HG02884 (cell line): ENCODE measurements around the gene ASB13.

Experiments used
- ATAC-seq: cut with Tn5 transposase; IDR thresholded peaks from one replicate; pipeline ENCODE4 v1.9.1; 2021; ENCODE audit warnings: mild to moderate bottlenecking, moderate library complexity; ENCODE audit not compliant: unreplicated experiment

The ASB13 gene

GRCh38 chr10:5666008-5666840 is at the start of gene ASB13:
TSS of gene ASB13 (minus strand) at chr10:5666595. CDS start at chr10:5666551, 44 bp downstream.
- peak; percentile 72 for ATAC-seq

GRCh38 chr10:5711642-5712041 is 45.2 kb upstream of the ASB13 start:
- no peak for ATAC-seq

GRCh38 chr10:5710859-5711258 is 44.5 kb upstream of the ASB13 start:
- ATAC-seq, result no peak

- no peak for ATAC-seq
Observed at GRCh38 chr10:5709865-5710264, 43.5 kb upstream of the ASB13 start.

- ATAC-seq, result no peak
Observed at GRCh38 chr10:5708356-5708755, 42.0 kb upstream of the ASB13 start.

GRCh38 chr10:5698062-5698461 is 31.7 kb upstream of the ASB13 start:
- ATAC-seq, result no peak

- no peak for ATAC-seq
Observed at GRCh38 chr10:5697342-5697741, 30.9 kb upstream of the ASB13 start.

GRCh38 chr10:5694573-5694972 is 28.2 kb upstream of the ASB13 start:
- ATAC-seq, result no peak

- peak; percentile 82 for ATAC-seq
Observed at GRCh38 chr10:5692461-5693358, 26.3 kb upstream of the ASB13 start.

- ATAC-seq, result no peak
Observed at GRCh38 chr10:5691786-5692185, 25.4 kb upstream of the ASB13 start.

- no peak for ATAC-seq
Observed at GRCh38 chr10:5688587-5688986, 22.2 kb upstream of the ASB13 start.

- ATAC-seq, result no peak
Observed at GRCh38 chr10:5685764-5686240, 19.4 kb upstream of the ASB13 start.

- peak; percentile 44 for ATAC-seq
Observed at GRCh38 chr10:5684971-5685763, 18.8 kb upstream of the ASB13 start.

- peak; percentile 61 for ATAC-seq
Observed at GRCh38 chr10:5684318-5684970, 18.0 kb upstream of the ASB13 start, which contains the start of gene TASOR2. TSS of gene TASOR2 (plus strand) at chr10:5684838. CDS start at chr10:5720643, 35,805 bp downstream.

GRCh38 chr10:5683065-5683464 is 16.7 kb upstream of the ASB13 start:
- no peak for ATAC-seq

- ATAC-seq, result no peak
Observed at GRCh38 chr10:5681930-5682329, 15.5 kb upstream of the ASB13 start.

- ATAC-seq, result no peak
Observed at GRCh38 chr10:5679606-5680005, 13.2 kb upstream of the ASB13 start.

- no peak for ATAC-seq
Observed at GRCh38 chr10:5679037-5679435, 12.6 kb upstream of the ASB13 start.

GRCh38 chr10:5678397-5679036 is 12.1 kb upstream of the ASB13 start:
- no peak for ATAC-seq
